HG02588 (cell line): Measurements from ENCODE around the gene DAB2IP.
"Not testable (repeated sequence)": the region's sequence is repeated elsewhere in the genome, so short reads cannot be mapped to it uniquely, and the experiment has no call there.

Experiments
- ATAC-seq: cut with Tn5 transposase; IDR thresholded peaks from one replicate; pipeline ENCODE4 v1.9.1; 2021; ENCODE audit warnings: mild to moderate bottlenecking, moderate library complexity; ENCODE audit not compliant: unreplicated experiment

DAB2IP gene

GRCh38 chr9:121741228-121741918 lies 89.9 kb downstream of the DAB2IP start:
- ATAC-seq = no peak

- ATAC-seq = not testable (repeated sequence)
Measured at GRCh38 chr9:121741919-121742283, 90.5 kb downstream of the DAB2IP start.

GRCh38 chr9:121742923-121743322 lies 91.5 kb downstream of the DAB2IP start:
- ATAC-seq = no peak

- ATAC-seq = no peak
Measured at GRCh38 chr9:121743441-121744001, 92.1 kb downstream of the DAB2IP start.

- ATAC-seq = no peak
Measured at GRCh38 chr9:121744002-121744686, 92.7 kb downstream of the DAB2IP start.

- ATAC-seq = no peak
Measured at GRCh38 chr9:121744687-121745395, 93.4 kb downstream of the DAB2IP start.

GRCh38 chr9:121745396-121745695 lies 93.9 kb downstream of the DAB2IP start:
- ATAC-seq = no peak

GRCh38 chr9:121746411-121746810 lies 95.0 kb downstream of the DAB2IP start:
- no peak for ATAC-seq

GRCh38 chr9:121746866-121747265 lies 95.4 kb downstream of the DAB2IP start:
- no peak for ATAC-seq

- no peak for ATAC-seq
Measured at GRCh38 chr9:121748074-121748473, 96.6 kb downstream of the DAB2IP start.

GRCh38 chr9:121748727-121749423 lies 97.4 kb downstream of the DAB2IP start:
- no peak for ATAC-seq

- no peak for ATAC-seq
Measured at GRCh38 chr9:121749614-121750013, 98.2 kb downstream of the DAB2IP start.

- no peak for ATAC-seq
Measured at GRCh38 chr9:121750259-121750714, 98.9 kb downstream of the DAB2IP start.

- no peak for ATAC-seq
Measured at GRCh38 chr9:121750715-121751623, 99.5 kb downstream of the DAB2IP start.

GRCh38 chr9:121751686-121752445 lies 100.4 kb downstream of the DAB2IP start:
- ATAC-seq = no peak

- no peak for ATAC-seq
Measured at GRCh38 chr9:121752929-121753328, 101.5 kb downstream of the DAB2IP start.

GRCh38 chr9:121753802-121754654 lies 102.6 kb downstream of the DAB2IP start:
- ATAC-seq = no peak

- no peak for ATAC-seq
Measured at GRCh38 chr9:121754655-121755436, 103.4 kb downstream of the DAB2IP start.
